Femur (tissue), 1 donor: ENCODE measurements around the gene KCNK3.

Source experiments
- DNase-seq: peaks from one replicate; pipeline ENCODE4 v3.0.0-alpha.2; 2017

The KCNK3 gene

DNA sequence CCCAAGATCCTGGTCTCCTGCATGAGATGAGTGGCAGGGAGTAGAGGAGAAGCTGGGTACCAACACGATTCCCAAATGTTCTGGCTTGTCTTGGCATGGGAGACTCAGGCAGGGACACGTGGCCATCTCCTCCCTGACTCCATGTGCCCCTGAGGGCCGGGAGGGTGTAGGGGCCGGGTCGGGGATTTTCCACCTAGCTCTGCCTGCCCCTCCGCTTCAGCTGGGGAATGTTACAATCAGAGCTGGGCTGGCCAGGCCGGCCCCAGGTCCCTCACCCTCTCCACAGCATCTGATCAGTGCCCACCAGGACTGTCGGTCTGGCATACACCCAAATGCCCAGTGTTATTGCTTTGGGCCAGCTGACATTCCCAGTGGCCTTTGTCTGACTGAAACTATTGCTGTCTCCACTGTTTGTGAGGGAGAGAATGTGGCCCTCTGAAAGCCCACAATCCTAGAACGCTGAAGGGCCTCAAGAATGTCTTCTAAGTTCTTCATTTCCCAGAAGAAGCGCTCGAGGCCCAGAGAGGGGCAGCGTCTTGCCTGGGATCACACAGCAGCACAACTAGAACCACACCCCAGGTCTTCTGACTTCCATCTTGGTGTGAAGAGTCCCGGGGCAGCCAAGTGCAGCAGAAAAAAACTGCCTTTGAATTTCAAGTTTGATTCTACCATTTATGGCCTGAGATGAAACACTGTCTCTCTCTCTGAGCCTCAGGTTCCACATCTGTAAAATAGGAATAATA lies 23.2 kb downstream of the KCNK3 start:
- no peak for DNase-seq

DNA sequence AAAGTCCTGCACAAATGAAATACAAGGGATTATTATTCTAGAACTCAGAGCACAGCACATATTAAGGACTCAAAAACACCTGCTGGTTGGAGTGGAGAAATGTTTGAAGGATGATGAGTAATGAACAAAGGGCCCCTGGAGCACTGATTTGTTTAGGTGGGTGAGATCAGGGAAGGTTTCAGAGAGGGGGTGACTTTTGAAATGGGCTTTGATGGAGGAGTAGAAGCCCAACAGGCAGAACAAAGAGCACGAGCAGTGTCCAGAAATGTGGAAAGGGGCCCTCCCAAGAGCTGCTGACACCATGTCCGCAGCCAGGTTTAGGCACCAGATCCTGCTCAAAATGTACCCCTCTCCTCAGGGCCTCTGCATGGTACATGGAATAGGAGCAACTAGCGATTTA lies 23.8 kb downstream of the KCNK3 start:
- no peak for DNase-seq

DNA sequence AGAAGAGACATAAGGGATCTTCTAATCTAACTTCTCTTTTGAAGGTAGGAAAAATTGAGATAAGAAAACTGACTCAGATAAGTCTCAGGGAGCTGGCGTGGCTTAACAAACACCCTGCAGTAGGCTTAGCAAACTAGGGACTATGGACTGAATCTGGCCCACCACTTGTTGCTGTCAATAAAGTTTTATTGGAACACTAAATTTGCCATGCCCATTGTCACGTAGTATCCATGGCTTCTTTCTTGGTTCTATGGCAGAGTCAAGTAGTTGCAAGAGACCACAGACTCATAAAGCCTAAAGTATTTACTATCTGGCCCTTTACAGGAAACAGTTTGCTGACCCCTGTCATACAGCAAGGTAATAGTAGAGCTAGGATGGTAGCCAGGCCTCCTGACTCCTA lies 24.2 kb downstream of the KCNK3 start:
- no peak for DNase-seq

DNA sequence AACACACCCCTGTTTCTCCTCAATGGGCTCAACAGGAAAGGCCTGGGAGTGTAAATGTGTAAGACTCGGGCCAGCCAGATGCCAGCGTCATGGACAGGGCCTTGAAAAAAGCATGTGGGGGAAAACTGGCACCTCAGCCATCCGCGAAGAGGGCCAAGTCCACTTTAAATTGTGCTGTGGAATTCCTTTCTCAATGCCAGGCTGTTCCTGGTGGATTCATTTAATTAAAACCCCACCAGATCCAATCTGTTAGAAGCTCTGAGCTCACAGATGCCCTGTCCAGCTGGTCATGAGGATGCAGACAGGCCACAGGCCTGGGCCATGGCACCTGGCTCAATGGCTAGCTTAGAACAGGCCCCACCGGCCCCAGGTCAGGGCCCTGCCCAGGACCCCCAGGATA lies 24.8 kb downstream of the KCNK3 start:
- DNase-seq, result no peak

DNA sequence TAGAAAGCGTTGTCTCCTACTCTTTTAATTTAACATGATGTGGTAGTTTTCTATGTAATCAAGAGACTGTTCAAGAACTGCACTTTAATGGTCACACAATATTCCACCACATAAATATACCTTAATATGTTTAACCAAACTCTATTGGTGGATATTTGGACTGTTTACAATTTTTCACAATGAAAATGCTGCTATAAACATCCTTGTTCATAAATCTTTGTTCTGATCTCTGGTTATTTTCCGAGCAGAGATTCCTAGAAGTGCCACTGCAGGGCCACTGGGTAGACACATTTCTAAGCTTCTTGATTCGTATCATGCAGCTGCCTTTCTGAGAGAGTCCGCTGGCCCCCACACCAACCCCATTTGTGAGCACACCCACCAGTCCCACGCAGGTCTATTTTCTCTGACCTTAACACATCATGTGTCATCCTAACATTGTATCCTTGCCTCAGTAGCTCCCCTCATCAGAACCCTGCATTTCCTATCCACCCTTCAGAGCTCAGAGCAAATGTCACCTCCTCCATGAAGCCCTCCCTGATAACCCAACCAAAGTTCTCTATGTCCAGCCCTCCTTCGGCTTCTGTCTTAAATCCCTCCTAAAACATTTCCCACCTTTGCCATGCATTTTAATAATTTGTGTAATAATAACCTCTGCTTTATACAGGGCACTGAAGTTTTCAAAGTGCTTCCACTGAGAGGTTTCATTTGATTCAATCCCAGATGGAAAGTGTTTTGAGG lies 26.6 kb downstream of the KCNK3 start:
- DNase-seq, result no peak

DNA sequence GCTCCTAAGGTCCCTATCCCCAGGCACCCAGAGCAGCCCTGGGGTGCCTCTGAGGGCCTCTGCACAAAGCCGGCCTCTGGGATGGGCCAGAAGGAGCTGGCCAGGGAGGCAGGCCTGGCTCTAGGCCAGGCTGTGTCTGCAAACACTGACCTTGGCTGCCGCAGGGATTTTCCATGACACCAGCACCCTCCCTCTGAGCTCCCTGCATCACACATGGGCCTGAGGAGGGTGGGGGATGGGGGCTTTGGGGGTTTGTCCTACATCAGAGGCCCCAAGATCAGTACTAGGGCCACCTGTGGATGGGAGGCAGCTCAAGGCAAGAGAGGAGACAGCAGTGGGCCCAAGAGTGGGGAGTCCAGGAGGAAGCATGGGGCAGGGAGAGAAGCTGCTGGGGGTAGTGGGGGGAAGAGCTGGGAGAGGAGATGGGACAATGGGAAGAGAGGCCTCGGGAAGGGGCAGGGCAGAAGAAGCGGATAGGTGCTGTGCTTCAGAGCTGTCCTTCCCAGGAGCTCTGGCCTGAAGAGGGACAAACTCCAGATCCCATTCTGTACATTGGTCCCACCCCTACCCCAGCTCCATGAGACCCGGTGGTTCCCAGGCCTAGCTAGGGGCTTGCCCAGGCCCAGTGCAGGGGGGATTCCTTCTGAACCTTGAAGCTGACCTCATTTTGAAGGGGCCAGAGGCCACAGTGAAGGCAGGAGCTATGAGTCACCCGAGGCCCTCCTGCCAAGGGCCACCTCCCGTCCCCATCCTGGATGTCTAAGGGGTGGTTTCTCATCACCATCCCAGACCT lies 28.0 kb downstream of the KCNK3 start:
- DNase-seq, result peak; percentile 83

DNA sequence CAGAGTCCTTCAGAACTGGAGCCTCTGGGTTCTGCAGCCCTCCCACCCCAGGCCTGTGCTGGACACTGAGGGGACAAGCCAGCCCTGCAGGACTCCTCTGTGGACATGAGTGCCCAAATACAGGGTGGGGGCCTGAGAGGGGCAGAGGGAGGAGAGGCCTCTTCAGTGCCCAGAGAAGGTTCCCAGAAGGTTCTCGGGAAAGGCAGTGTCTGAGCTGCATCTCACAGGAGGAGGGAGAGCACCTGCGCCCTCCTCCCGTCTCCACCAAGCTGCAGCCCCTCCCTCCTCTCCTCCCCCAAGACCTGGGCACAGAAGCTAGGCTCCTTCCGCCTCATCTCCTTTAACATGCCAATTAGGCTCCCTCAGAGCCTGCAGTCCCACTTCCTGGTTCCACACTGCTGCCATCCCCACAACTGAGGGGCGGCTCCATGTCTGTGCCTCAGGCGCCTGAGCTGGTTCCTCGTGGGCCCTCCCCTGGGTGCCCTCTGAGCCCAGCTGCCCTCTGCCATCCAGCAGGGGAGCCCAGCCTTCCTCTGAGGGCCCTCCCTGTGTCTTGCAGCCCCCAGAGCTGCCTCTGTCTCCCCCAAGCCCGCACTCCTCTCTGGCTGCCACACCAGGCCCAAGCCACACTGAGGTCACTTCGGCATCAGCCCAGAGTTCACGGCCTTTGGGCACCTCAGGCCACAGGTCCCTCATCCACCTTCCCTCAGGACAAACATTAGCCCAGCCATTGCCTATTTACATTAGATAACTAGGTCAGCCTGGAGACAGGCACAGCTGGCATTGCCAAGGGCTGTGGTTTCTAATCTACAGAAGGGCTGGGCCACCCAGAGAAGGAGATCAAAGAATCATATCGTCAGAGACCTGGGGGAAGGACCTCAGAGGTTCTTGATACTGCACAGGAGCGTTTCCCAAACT lies 28.9 kb downstream of the KCNK3 start:
- DNase-seq, result no peak

DNA sequence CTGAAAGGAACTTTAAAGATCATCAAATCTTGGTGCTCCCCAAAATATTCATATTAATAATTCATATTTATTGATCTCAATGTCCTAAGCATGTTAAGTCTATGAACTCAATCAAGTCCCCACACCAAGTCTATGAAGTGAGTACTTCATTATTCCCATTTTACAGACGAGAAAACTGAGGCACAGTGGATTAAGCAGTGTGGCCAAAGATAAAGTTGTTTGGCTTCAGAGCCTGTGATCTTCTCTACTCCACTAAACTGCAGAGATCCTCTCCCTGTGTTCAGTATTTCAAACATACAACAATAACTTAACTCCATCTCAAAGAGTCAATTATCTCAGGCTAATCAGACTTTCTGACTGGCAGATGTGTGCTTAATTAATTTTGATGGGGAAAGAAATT lies 29.8 kb downstream of the KCNK3 start:
- no peak for DNase-seq

DNA sequence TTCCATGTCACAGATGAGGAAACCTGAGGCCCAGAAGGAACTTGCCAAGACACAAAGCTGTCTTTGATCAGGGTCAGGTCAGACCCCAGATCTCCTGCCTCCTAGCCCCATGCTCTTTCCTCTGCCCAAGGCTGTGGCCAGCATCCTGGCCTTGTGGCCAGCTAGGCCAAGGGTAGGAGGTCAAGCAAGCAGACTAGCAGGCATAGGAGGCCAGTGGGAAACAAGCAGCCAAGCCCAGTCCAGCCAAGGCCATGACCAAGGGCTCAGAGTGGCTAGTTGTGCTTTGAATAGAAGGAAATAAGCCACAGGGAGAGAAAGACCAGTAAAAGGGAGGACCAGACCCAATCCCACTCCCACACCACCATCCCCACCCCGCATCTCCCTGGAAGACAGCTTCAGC lies 30.4 kb downstream of the KCNK3 start:
- DNase-seq, result no peak

DNA sequence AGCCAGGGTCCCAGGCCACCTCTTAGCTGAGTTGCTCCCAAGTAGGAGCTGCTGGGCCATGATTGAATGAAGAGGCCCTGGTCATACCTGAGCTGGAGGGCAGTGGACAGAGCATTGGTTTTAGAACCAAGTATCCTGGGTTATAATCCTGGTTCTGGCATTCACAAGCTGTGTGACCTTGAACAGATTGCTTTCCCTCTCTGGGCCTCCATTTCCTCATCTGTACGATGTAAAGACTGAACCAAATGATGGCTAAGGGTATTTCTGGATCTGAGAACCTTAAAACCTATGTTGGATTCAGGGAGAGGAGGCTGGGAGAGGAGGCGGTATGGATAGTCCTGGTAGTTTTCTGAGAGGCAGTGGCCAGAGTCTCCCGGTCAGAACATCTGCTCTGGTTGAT lies 31.0 kb downstream of the KCNK3 start:
- DNase-seq, result no peak

DNA sequence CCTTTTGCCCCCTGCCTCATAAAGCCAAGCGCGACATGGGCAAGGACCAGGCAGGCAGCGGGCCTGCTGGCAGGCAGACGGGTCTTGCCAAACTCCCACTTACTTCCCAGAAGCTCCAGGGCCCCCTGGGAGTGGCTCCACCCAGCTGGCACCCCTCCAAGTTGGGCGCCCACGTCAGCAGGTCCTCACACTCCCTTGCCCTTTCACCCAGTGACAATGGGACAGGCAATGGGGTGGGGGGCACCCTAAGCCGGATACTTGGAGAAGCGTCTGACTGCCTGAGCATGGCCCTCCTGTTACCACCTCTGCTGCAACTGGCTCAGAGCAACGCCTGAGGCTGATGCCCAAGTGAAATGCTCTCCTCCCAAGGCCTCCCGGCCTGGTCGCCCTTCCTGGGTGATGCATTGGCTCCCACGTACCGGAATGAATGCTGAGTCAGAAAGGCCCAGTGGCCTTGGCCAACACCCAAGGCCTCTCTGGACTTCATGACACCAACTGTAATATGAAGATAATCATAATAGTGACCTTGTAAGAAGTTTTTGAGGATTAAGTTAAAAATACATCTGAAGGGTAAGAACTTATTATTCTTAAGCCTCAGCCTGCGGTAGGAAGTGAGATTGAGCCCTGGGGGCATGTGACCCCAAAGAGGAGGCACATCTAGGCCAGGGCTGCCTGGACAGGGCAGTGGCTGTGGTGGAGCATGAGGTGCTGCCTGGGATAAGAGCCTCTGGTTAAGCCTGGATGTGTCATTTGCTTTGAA lies 31.6 kb downstream of the KCNK3 start:
- DNase-seq, result no peak

DNA sequence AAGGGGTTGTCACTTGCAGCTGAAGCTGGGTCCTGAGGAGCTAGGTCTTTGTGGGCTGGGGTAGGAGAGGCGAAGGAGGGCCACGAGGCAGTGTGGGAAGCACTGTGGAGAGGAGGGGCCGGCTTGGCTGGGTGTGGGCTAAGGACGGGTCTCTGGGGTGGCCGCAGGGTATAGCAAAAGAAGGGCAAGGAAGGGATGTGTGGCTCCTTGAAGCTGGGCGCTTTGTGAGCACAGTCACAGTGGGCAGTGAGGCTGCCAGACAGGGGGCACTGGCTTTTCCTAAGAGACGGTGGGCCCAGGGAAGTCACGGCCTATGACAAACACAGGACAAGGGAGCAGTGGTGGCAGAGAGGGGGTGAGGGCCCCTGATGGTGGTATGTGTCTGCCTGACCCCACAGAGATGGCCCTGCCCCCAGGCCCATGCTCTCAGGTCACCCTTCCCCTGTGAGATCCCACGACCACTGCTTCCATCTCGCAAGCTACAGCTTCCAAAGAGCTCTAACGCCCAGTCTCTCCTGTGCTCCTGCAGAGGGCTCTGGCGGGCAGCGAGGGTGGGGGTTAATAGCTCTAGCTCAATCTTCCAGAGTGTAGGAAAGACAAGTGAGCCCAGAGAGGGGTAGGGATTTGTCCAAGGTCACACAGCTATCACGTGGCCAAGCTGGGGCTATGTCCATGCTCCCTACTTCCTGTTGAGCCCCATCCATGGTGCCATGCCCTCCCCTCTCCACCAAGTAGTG lies 32.4 kb downstream of the KCNK3 start:
- DNase-seq, result no peak

DNA sequence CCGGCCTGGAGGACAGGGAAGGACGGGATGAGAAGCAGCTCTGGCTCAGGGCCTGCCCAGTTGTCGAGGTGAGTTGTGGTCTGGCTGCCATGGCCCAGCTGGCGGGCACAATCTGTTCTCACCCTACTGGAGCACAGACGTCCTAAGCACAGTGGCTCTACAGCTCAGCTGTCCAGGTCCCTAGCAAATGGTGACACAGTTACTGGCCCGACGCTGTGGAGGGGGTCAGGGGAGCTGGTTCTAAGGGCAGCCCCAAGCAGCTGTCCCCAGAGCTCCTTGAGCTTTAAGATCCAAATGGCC lies 32.9 kb downstream of the KCNK3 start:
- DNase-seq, result peak; percentile 57

DNA sequence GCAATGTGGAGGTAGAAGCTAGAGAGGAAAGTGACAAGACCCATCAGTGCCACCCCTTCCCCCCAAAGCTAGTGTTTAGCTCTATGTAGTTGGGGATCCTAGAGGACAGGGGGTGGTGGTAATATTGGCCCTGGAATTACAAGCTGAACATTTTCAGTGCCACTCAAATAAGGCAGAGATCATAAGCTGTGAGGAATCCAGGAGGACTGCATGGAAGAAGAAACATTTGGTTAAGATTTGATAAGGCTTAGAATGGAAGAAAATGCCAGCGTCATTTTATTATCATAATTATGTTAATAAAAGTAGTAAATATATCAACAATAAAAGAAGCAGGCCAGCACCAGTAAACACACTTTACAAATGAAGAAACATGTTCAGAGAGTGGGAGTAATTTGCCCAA lies 33.7 kb downstream of the KCNK3 start:
- DNase-seq, result no peak

DNA sequence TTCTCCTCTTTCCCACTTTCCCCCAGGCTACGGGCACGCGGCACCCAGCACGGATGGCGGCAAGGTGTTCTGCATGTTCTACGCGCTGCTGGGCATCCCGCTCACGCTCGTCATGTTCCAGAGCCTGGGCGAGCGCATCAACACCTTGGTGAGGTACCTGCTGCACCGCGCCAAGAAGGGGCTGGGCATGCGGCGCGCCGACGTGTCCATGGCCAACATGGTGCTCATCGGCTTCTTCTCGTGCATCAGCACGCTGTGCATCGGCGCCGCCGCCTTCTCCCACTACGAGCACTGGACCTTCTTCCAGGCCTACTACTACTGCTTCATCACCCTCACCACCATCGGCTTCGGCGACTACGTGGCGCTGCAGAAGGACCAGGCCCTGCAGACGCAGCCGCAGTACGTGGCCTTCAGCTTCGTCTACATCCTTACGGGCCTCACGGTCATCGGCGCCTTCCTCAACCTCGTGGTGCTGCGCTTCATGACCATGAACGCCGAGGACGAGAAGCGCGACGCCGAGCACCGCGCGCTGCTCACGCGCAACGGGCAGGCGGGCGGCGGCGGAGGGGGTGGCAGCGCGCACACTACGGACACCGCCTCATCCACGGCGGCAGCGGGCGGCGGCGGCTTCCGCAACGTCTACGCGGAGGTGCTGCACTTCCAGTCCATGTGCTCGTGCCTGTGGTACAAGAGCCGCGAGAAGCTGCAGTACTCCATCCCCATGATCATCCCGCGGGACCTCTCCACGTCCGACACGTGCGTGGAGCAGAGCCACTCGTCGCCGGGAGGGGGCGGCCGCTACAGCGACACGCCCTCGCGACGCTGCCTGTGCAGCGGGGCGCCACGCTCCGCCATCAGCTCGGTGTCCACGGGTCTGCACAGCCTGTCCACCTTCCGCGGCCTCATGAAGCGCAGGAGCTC lies 35.4 kb downstream of the KCNK3 start:
- DNase-seq, result no peak

DNA sequence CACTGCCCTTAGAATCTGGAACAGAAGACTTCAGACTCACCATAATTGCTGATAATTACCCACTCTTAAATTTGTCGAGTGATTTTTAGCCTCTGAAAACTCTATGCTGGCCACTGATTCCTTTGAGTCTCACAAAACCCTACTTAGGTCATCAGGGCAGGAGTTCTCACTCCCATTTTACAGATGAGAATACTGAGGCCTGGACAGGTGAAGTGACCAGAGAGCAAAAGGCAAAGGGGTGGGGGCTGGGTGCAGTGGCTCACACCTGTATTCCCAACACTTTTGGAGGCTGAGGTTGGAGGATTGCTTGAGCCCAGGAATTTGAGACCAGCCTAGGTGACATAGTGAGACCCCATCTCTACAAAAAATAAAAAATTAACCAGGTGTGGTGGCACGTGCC lies 36.8 kb downstream of the KCNK3 start:
- no peak for DNase-seq

DNA sequence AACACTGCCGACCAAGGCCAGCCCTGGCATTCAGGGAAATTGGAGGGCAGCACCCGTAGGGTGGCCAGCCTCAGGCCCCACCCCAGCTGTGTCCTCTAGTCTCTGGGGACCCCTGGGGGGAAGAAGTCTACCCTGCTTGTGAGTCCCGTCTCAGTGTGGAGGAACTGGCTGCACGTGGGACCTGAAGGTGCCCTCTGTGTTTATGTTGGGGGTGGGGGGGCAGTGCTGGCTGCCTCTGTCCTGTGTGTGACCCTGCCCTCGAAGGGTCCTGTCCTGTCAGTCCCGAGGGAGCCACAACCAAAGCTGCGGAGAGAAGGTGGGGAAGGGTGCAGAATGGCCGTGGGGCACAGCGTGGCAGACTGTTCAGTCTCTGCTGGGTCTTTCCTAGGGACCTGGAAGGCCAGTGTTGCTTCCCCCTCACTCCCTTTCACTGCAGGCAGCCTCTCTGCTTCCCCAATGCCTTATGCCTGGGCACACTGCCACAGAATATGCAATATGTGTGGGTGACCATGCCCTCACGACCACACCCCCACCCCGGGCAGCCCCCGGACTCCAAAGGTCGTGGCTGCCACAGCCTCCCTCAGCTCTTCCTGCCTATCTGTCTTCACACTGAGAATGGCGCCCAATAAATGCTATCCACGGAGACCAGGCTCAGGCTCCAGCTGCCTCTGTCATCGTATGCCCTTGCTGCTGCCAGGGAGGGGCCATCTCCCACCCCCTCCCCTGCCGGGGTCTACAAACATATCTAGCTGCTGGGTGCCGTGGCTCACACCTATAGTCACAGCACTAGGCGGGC lies 38.2 kb downstream of the KCNK3 start:
- no peak for DNase-seq

DNA sequence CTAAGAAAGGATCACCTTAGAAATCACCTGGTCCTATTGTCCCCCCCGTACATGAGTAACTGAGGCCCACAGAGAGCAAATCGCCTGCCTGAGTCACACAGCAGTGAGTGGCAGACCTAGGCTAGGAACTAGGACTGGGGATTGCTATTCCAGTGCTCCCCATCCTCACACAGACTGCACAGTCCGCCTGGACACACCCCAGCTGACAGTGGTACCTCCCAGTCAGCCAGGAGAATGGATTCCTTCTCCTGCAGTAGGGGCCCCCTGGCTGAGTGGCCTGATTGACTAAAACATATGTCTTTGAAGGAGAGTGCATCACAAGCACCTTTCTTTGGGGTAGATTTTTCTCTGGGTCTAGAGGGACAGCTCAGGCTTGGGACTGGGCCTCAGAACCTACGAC lies 39.2 kb downstream of the KCNK3 start:
- no peak for DNase-seq

DNA sequence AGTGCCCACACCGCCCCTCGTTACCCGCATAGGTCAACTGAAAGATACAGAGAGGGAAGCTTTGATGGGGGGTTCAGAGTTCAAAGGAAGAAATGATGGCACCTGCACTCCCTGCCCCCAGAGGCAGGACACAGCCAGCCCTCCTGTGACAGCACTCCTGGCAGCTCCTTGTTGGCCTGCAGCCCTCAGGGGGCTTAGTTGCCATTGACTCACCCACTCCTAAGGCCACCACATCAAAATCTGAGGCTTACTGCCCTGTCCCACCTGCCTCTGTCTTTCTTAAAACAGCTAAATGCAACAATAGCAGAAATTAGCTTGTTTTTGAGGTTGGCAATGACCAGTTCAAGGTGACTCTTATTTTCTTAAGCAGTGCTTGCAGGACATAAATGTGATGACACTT lies 39.9 kb downstream of the KCNK3 start:
- DNase-seq, result no peak
